Mesenteric fat pad (tissue), 1 donor: ENCODE results near the gene MRPS11. TPM values are rescaled to one million over a fixed set of nuclear protein-coding genes. Genes with fewer than 3 reads are reported as not detected.
"Not testable (repeated sequence)": the region's sequence is repeated elsewhere in the genome, so short reads cannot be mapped to it uniquely, and the experiment has no call there.

Experiments used
- DNase-seq: peaks from one replicate; pipeline ENCODE4 v3.0.0-alpha.2; 2020; ENCODE audit warnings: low spot score
- total RNA-seq: library from RNA; stranded (reverse); fragmentation: NEBNext Ultra II Directional; extraction: Animal tissue kit (Norgen Biotek cat#: 25700); gene quantifications from one replicate; pipeline ENCODE4 v1.2.1, GENCODE V29; 2021
- donor health status: DM: yes; HTN: yes; CAD: no.

MRPS11 gene
- total RNA-seq, 1 donor from 2014 or later: 60.9 TPM

DNA sequence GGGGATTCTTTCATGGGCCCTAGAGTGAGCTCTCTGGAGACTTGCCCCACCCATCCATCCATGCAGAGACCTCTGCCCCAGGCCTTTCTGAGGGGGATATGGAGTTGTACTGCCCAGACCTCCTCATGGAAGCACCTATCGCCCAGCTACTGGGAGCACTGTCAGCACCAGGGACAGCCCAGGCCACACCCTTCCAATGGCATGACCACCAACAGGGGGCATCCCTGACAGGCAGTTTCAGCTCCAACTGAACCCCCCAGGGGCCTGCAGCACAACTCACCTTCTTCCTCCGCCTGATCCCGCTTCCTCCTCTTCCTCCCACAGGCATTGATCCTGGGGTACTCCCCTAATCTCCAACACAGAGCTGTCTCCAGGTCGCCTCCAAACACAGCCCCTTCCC is 21.8 kb downstream of the MRPS11 start:
- DNase-seq: no peak

- DNase-seq: no peak
These were observed 22.5 kb downstream of the MRPS11 start for GRCh38 chr15:88490036-88490435.

DNA sequence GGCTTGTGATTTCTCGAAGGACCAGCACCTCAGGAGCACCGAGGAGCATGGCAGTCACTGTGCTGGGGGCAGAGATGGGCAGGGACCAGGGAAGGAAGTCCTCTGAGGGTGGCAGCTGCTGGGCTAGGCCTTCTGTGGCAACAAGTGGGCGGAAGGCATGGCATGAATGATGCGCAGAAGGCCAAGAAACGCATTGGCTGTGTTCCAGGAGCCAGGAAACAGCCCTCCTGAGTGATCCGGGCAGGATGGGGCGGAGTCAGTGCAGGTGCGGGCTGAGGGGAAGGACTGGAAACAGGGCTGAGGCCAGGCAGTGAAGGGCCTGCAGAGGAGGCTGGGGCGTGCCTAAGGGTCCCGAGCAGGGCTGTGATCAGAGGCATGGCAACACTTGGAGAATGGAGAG is 23.6 kb downstream of the MRPS11 start:
- no peak for DNase-seq

- DNase-seq: no peak
These were observed 26.3 kb downstream of the MRPS11 start for GRCh38 chr15:88493844-88494243.

DNA sequence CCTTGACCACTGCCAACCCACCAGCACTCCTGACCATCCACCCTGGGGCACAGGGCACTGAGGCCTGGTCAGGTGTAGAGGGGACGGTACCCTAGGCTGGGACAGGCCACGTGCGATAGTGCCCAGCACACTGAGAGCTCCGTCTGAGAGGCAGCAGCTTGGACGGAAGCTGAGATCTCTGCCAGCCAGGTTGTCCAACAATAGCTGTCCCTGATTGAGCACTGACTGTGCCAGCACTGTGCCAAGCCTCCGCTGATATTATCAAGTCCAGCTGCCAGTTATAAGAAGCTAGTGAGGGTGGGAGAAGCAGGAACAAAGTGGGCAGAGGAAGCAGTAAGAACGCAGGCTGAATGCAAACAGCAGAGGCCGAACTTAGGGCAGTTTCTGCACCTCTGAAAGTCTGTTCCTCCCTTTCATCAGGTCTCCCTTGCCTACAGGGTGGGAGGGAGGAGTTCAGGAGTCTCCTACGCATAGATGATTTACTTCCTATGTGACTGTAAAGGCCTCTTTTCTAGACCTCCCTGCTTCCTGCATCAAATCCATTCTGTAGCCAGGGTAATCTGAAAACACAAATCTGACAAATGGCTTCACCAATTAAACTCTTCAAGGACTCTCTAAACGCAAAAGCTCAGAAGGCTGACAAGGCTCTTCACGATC is 29.7 kb downstream of the MRPS11 start:
- no peak for DNase-seq

GRCh38 chr15:88498996-88499395 is 31.5 kb downstream of the MRPS11 start:
- no peak for DNase-seq

- no peak for DNase-seq
These were observed 36.9 kb downstream of the MRPS11 start for GRCh38 chr15:88504445-88504844.

DNA sequence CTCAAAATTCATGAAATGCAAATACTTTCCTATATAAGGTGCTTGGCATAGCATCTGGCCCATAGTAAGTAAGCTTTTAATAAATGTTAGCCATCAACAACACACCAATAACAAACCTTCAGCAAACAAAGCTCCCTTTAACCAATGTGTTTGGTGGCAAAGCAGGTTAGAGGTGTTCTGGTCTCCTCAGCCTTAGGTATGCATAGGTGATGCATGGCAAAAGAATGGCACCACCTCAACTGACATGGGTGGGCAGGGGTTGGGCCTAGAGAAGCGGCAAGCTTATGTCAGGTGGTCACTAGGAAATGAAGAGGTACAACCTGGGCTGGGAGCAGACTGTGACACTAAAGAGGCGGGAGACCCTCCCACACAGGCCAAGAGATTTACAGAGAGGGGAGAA is 38.2 kb downstream of the MRPS11 start:
- no peak for DNase-seq

GRCh38 chr15:88506628-88507027 is 39.1 kb downstream of the MRPS11 start:
- DNase-seq: no peak

GRCh38 chr15:88509321-88509720 is 41.8 kb downstream of the MRPS11 start:
- no peak for DNase-seq

DNA sequence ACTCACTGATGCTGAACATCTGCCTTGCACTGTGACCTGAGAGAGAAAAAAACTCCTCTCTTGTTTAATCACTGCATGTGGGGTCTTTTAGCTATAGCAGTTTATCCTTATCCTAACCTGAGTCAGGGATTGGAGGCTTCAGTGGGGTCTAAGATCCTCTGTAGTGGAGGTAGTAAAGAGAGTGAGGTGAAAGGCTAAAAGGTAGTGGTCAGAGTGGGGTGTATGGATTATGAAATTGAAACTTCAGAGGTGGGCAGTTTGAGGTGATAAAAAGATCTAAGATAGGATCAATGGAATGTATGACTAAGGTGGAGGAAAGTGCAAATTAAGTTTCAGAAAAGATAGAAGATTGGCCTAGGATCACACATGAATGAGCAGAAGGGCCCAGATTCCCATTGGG is 42.5 kb downstream of the MRPS11 start:
- no peak for DNase-seq

DNA sequence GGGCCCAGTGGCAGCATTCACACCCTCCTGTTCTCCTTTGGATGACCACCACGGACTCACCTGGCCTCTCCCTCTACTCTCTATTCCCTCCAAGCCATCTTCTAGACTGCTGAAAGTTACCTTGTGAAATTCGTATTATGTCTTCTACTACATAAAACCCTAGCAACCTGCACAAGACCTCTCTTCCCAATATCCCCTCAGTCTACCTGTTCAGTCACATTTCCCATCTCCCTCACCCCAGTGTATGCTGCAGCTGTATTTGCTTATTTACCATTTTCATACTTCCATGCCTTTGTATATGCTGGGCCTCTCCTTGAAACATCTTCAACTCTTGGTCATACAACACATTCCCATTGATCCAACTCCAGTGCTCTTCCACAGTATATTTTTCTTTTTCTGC is 43.7 kb downstream of the MRPS11 start:
- no peak for DNase-seq

DNA sequence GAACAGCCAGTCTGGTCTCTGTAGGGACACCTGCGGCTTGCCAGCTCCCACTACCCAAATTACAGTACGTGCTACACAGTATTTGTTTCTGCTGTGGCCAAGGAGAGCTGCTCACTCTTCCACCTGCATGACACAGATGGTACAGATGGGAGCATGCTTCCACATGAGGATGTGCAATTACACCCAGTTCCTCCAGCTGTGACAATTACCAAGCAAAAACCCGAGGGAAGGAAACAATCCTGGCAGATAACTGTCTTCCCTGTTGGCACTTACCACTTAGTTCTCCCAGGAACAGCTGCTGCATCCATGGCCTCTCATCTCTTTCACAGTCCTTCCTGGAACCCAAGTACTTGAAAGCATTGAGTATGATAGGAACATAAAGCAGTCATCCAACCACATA is 44.6 kb downstream of the MRPS11 start:
- DNase-seq: no peak

- DNase-seq: no peak
These were observed 45.1 kb downstream of the MRPS11 start for GRCh38 chr15:88512601-88513000.

DNA sequence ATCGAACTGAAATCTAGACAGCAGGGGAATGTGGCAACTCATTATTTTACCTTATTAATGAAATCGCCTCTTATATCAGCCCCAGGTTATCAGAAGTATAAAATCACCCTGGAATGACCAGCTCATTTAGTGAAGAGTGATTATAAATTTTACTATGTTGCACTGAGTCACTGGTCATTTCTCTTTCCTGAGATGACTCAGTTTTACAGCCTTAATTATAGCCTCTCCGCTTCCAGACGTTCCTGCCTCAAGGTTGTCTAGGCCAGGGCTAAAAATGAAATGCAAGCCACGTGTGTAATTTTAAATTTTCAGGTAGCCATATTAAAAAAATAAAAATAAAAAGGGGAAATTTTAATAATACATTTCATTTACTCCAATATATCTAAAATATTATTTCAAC is 45.7 kb downstream of the MRPS11 start:
- DNase-seq: no peak

DNA sequence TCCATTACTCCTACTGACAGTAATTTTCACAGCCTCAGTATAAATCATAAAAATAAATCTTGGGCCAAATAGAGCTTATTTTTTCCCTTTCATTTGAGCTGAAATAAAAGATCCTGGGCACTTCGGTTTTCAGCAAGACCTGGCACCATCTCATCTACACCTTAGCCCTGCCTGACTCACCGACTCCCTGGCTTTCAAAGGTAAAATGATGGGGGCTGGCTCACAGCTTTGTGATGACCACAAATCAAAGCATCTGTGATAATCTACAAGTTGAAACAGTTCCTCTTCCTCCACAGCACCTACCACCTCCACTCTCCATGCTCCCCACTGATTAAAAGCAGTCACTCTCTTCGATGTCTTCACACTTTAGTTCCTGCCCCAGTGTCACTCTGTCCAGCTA is 51.4 kb downstream of the MRPS11 start:
- DNase-seq: no peak

- not testable (repeated sequence) for DNase-seq
These were observed 56.6 kb downstream of the MRPS11 start for GRCh38 chr15:88524094-88524493.

DNA sequence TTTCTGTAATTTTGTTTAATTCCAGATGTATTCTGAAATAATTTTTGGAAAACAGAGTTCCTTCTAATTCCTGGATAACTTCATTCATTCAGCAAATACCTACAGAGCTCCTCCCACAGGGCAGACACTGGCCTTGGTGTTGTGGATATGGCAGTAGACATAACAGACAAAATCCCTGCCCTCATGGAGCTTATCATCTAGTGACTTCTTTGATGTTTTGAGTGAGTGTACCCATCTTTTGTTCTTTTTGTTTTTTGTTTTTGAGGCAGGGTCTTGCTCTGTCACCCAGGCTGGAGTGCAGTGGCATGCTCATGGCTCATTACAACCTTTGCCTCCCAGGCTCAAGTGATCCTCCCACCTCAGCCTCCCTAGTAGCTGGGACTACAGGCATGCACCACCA is 57.9 kb downstream of the MRPS11 start:
- no peak for DNase-seq

- no peak for DNase-seq
These were observed 58.9 kb downstream of the MRPS11 start for GRCh38 chr15:88526247-88526879.

GRCh38 chr15:88529021-88529630 is 61.6 kb downstream of the MRPS11 start:
- DNase-seq: no peak
